B cell (primary cell): Measurements from ENCODE around the gene POLR3B. TPM values are rescaled to one million over a fixed set of nuclear protein-coding genes. Genes with fewer than 3 reads are reported as not detected.

Source experiments
- ATAC-seq: fragments of 200-7000 bp; cut with Tn5 transposase; one replicate; pipeline ENCODE4 v1.10.0; 2021; ENCODE audit warnings: low read depth, mild to moderate bottlenecking, moderate number of reproducible peaks, moderate library complexity
- CTCF ChIA-PET: fragments of 350-600 bp; sonication (Branson Sonifier 250); formaldehyde crosslinking; loops from one replicate; lab custom pipeline; 2021; ENCODE audit warnings: antibody characterized with exemption, inconsistent platforms; lab: Charles Lee
- POLR2A ChIA-PET: fragments of 350-600 bp; sonication (Branson Sonifier 250); formaldehyde crosslinking; loops from one replicate; lab custom pipeline; 2021; ENCODE audit warnings: antibody characterized with exemption; lab: Charles Lee
- DNase-seq: peaks from one replicate; pipeline ENCODE4 v3.0.0; 2013
- H2AFZ ChIP-seq: 2 replicates; pipeline ENCODE4 v1.6.1; 2012; ENCODE audit warnings: mild to moderate bottlenecking, low read depth, low read length; ENCODE audit not compliant: insufficient read depth, poor library complexity, severe bottlenecking
- H3K27ac ChIP-seq, 2 donors: 1 replicate in 1 of 2; 2 replicates in 1 of 2; pipeline ENCODE4 v1.5.1; 2012 to 2013; ENCODE audit warnings: low read length in 2 of 2, mild to moderate bottlenecking in 2 of 2, moderate library complexity in 1 of 2
- H3K27me3 ChIP-seq, 4 experiments: fragments of 200-600 bp in 1 of 4; sonication (generic) in 1 of 4; replicated peaks in 1 of 4; 1 replicate in 2 of 4; 2 replicates in 2 of 4; pipeline versions ENCODE4 v1.6.1 to v1.7.0; 2013 to 2016; ENCODE audit warnings: low read length in 3 of 4, mild to moderate bottlenecking in 2 of 4, mixed read lengths in 1 of 4, moderate library complexity in 1 of 4; ENCODE audit not compliant: insufficient read depth in 4 of 4, control insufficient read depth in 3 of 4; ENCODE audit errors: control extremely low read depth in 1 of 4
- H3K36me3 ChIP-seq, 2 experiments: replicated peaks in 1 of 2; 1 replicate in 1 of 2; 2 replicates in 1 of 2; pipeline versions ENCODE4 v1.6.1 to v1.7.1; 2013; ENCODE audit warnings: low read length in 1 of 2; ENCODE audit not compliant: insufficient read depth in 2 of 2, control insufficient read depth in 1 of 2; ENCODE audit errors: control extremely low read depth in 1 of 2, extremely low read depth in 1 of 2
- H3K4me1 ChIP-seq, 2 donors: fragments of 200-600 bp in 1 of 2; sonication (generic) in 1 of 2; 1 replicate in 1 of 2; 2 replicates in 1 of 2; pipeline versions ENCODE4 v1.5.1 to v1.6.1; 2013 to 2017; ENCODE audit warnings: low read length in 2 of 2; ENCODE audit not compliant: control insufficient read depth in 2 of 2, insufficient read depth in 2 of 2
- H3K4me2 ChIP-seq: replicated peaks from 2 replicates; pipeline ENCODE3; 2012; ENCODE audit warnings: mild to moderate bottlenecking, low read depth, low read length; ENCODE audit not compliant: poor library complexity, severe bottlenecking
- H3K4me3 ChIP-seq, 5 experiments: fragments of 200-600 bp in 1 of 5; sonication (generic) in 1 of 5; 1 replicate in 3 of 5; 2 replicates in 2 of 5; pipeline versions ENCODE4 v1.5.1 to v1.7.0; 2011 to 2016; ENCODE audit warnings: low read length in 4 of 5, mild to moderate bottlenecking in 4 of 5, low read depth in 2 of 5, control low read depth in 1 of 5, moderate library complexity in 1 of 5; ENCODE audit not compliant: insufficient read depth in 1 of 5; ENCODE audit errors: control extremely low read depth in 1 of 5, extremely low read depth in 1 of 5
- H3K79me2 ChIP-seq: fragments of 200-600 bp; sonication (generic); one replicate; pipeline ENCODE4 v1.6.0; 2016; ENCODE audit warnings: low read length; ENCODE audit not compliant: control insufficient read depth, insufficient read depth
- H3K9ac ChIP-seq: fragments of 200-600 bp; sonication (generic); 2 replicates; pipeline ENCODE4 v1.6.1; 2017; ENCODE audit warnings: mild to moderate bottlenecking, low read length, moderate library complexity
- H3K9me3 ChIP-seq, 3 donors: one replicate each; pipeline versions ENCODE4 v1.6.1 to v1.7.1; 2013; ENCODE audit warnings: low read length in 2 of 3; ENCODE audit not compliant: control insufficient read depth in 2 of 3, insufficient read depth in 1 of 3; ENCODE audit errors: control extremely low read depth in 1 of 3
- H4K20me1 ChIP-seq: 2 replicates; pipeline ENCODE4 v1.6.0; 2012; ENCODE audit warnings: mild to moderate bottlenecking, low read length; ENCODE audit not compliant: insufficient read depth, control insufficient read depth, poor library complexity, severe bottlenecking
- H3K27ac Mint-ChIP-seq: one replicate; pipeline ENCODE4 v1.8.0; 2021; ENCODE audit warnings: mixed read lengths
- H3K27me3 Mint-ChIP-seq: one replicate; pipeline ENCODE4 v1.8.0; 2021; ENCODE audit warnings: mixed read lengths
- H3K4me1 Mint-ChIP-seq: one replicate; pipeline ENCODE4 v1.8.0; 2021; ENCODE audit warnings: mixed read lengths
- H3K4me3 Mint-ChIP-seq: one replicate; pipeline ENCODE4 v1.8.0; 2021; ENCODE audit warnings: mixed read lengths
- H3K9me3 Mint-ChIP-seq: one replicate; pipeline ENCODE4 v1.8.0; 2022; ENCODE audit warnings: mixed read lengths; ENCODE audit not compliant: insufficient read depth
- CTCF ChIP-seq: fragments of 200-600 bp; IDR thresholded peaks from one replicate; pipeline ENCODE4 v1.8.0; 2022; ENCODE audit warnings: antibody characterized with exemption, mild to moderate bottlenecking
- EZH2 ChIP-seq: IDR thresholded peaks from 2 replicates; pipeline ENCODE4 v1.6.1; 2012; ENCODE audit warnings: borderline replicate concordance, low read depth, mild to moderate bottlenecking, moderate library complexity, low read length; ENCODE audit not compliant: insufficient read depth, poor library complexity, severe bottlenecking
- WGBS: methylation state at CpG from one replicate; pipeline ENCODE4 v1.1.5; 2013; ENCODE audit warnings: missing lambda C conversion rate; ENCODE audit not compliant: insufficient coverage; 5-methylcytosine and 5-hydroxymethylcytosine counted together
- intact Hi-C: fragments of 100-400 bp; cut with micrococcal nuclease; formaldehyde crosslinking; loops from one replicate; pipeline ENCODE4 v1.10.0; 2022
- polyA plus RNA-seq: library from polyadenylated mRNA; depleted of rRNA; stranded (reverse); fragments of >200 nt; gene quantifications from 2 replicates; pipeline ENCODE4 v1.2.3, GENCODE V29; 2012
- total RNA-seq, 2 donors: library from RNA; stranded (reverse); fragments of 120-200 nt in 1 of 2; gene quantifications; 1 replicate in 1 of 2; 2 replicates in 1 of 2; pipeline versions ENCODE4 v1.2.3 to v1.2.4, GENCODE V29; 2013 to 2022

POLR3B gene
- total and polyA plus RNA-seq, 2 donors (not counting 1 experiment from before 2014, with no cell fraction given): 1.3 to 9.7 TPM

DNA sequence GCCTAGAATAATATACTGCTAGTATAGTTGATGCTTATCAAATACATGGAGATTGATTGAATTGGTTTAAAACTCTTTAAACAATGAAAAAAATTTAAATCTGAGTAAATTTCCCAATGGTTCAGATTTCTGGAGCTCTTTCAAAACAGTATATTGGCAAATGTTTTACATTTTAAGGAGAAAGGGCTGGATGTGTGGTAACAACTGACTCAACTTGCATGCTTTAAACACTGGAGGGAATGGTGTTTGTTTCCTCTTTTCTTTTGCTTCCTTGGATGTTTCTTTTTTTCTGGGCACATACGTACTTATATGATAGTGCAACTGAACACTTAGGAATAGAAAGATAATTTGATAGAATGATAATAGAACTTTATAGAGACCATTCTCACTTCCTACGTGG is 151.4 kb downstream of the POLR3B start:
- intact Hi-C loops: no loop called here
- ATAC-seq: no peak
- H3K27ac Mint-ChIP-seq: no peak overlapping the region
- Histone ChIP-seq H3K27ac (no peak overlapping the region), H3K9me3 (peaks cover 0 to 5% (median 0%) of the 10 kb centered on the region in 3 donors), H2AFZ (no peak overlapping the region), H3K79me2 (no peaks in the 10 kb centered on the region), H3K4me3 (no peak overlapping the region), H4K20me1 (no peaks in the 10 kb centered on the region), H3K36me3 (no peaks in the 10 kb centered on the region), H3K27me3 (no peaks in the 10 kb centered on the region), H3K4me2 (no peak overlapping the region), H3K4me1 (no peaks in the 10 kb centered on the region), H3K9ac (no peak overlapping the region)
- H3K9me3 Mint-ChIP-seq: peaks cover 2% of the 10 kb centered on the region
- DNase-seq: no peak
- CTCF ChIA-PET: no interaction called here
- no peak overlapping the region for H3K4me3 Mint-ChIP-seq
- POLR2A ChIA-PET: no interaction called here
- WGBS: 100% methylated on average over 1 of the region's 2 CpGs
- TF ChIP-seq CTCF (no peak), EZH2 (no peak)
- H3K4me1 Mint-ChIP-seq: no peaks in the 10 kb centered on the region
- H3K27me3 Mint-ChIP-seq: no peaks in the 10 kb centered on the region

- POLR2A ChIA-PET: no interaction called here
These were observed 153.8 kb downstream of the POLR3B start for GRCh38 chr12:106511365-106511764.

More at GRCh38 chr12:106511365-106511764, 153.8 kb downstream of the POLR3B start:
- no peak overlapping the region for H2AFZ ChIP-seq
- no peaks in the 10 kb centered on the region for H3K79me2 ChIP-seq
- H4K20me1 ChIP-seq: no peaks in the 10 kb centered on the region
- H3K27ac Mint-ChIP-seq: no peak overlapping the region
- peaks cover 2% of the 10 kb centered on the region for H3K9me3 Mint-ChIP-seq
- peaks cover 0 to 5% (median 0%) of the 10 kb centered on the region in 3 donors for H3K9me3 ChIP-seq
- no peaks in the 10 kb centered on the region for H3K4me1 ChIP-seq
- CTCF ChIA-PET: no interaction called here
- ATAC-seq (no peak), DNase-seq (no peak)
- WGBS: 94% methylated on average over 5 of the region's 5 CpGs
- no peak overlapping the region for H3K27ac ChIP-seq
- no peak overlapping the region for H3K4me3 Mint-ChIP-seq
- no peaks in the 10 kb centered on the region for H3K27me3 Mint-ChIP-seq
- no peaks in the 10 kb centered on the region for H3K36me3 ChIP-seq
- H3K9ac ChIP-seq: no peak overlapping the region
- no peaks in the 10 kb centered on the region for H3K27me3 ChIP-seq
- H3K4me1 Mint-ChIP-seq: no peaks in the 10 kb centered on the region
- no peak overlapping the region for H3K4me3 ChIP-seq
- TF ChIP-seq EZH2 (no peak), CTCF (no peak)
- H3K4me2 ChIP-seq: no peak overlapping the region
- intact Hi-C loops: no loop called here
